Measurements from ENCODE around the gene STK4. TPM values are rescaled to one million over a fixed set of nuclear protein-coding genes. Genes with fewer than 3 reads are reported as not detected.

Gene STK4
- total and polyA plus RNA-seq, 2 of the 4 experiments (the other 2 are of a cell fraction), result 10.2 to 22.2 TPM

GRCh38 chr20:45097485-45098102 lies 131.3 kb downstream of the STK4 start:
- WGBS, 2 experiments (ENCODE audit: extremely low coverage in 2 of 2, insufficient read length in 1 of 2), result 35% methylated on average over 32 of the region's 56 CpGs; no CpG with 5 or more reads in 1 of the 2 experiments
- ATAC-seq (ENCODE audit: low read depth) (0 out of 2 replicates have a peak, but pooled peaks have one; percentile 8), DNase-seq (no peak)
- H2AFZ ChIP-seq (replicated peaks; ENCODE audit: low read length, poor library complexity), result peak overlapping the region; percentile 84
- no peak overlapping the region for H2AK9ac ChIP-seq (replicated peaks; ENCODE audit: low read depth, low read length, poor library complexity)
- no peak overlapping the region for H2BK5ac ChIP-seq (ENCODE audit: low read depth, low read length, poor library complexity, severe bottlenecking)
- H3K79me1 ChIP-seq (ENCODE audit: low read depth in 1 of 2, low read length in 2 of 2), result no peaks in the 10 kb centered on the region
- CTCF ChIA-PET, result interaction anchor here (0.8 to 4.3 kb wide), 3 partner anchors 48 to 86 kb away, joined by 3 to 18 read pairs (median 10); no protein-coding TSS in a partner anchor
- no peak overlapping the region for H4K91ac ChIP-seq (ENCODE audit: insufficient read depth, low read depth, low read length)
- TF ChIP-seq NFE2L2 (IDR thresholded peaks at IDR 0.05; ENCODE audit: low read depth, low read length) (no peak), CTCF (conservative IDR thresholded peaks at IDR 0.05; ENCODE audit: low read depth, low read length) (0 out of 2 replicates have a peak, but pooled peaks have one; percentile 25)
- H3K27me3 ChIP-seq (ENCODE audit: control insufficient read depth, insufficient read depth, low read length), result peaks cover 44% of the 10 kb centered on the region
- no peak overlapping the region for H3K23ac ChIP-seq (ENCODE audit: low read depth, low read length)
- H3K18ac ChIP-seq (ENCODE audit: low read depth, low read length), result no peak overlapping the region
- no TSS peak for BruUV-seq (replicated peaks)
- POLR2A ChIA-PET (ENCODE audit: unreplicated experiment), result no interaction called here
- H3K9ac ChIP-seq (ENCODE audit: low read depth, low read length), result no peak overlapping the region
- no peaks in the 10 kb centered on the region for H3K36me3 ChIP-seq (ENCODE audit: control insufficient read depth, insufficient read depth, low read length)
- no peak overlapping the region for H3K4ac ChIP-seq (ENCODE audit: low read depth, low read length)
- no peak overlapping the region for H2BK20ac ChIP-seq (ENCODE audit: low read depth, low read length)
- no peak overlapping the region for H3K27ac ChIP-seq (ENCODE audit: insufficient read depth, low read length)
- peak overlapping the region; percentile 34; the same call in 1 of the 2 replicates for H3K4me3 ChIP-seq (ENCODE audit: insufficient read depth, low read depth, low read length)
- H3K56ac ChIP-seq (ENCODE audit: extremely low read depth, insufficient read depth, low read length), result no peak overlapping the region
- no peak overlapping the region for H4K5ac ChIP-seq (ENCODE audit: low read depth, low read length)
- in situ Hi-C loops (cut with MboI; ENCODE audit: low sequenced_read_pairs), result no loop called here
- dilution Hi-C loops (cut with HindIII; ENCODE audit: low sequenced_read_pairs, unreplicated experiment), result no loop called here
- H3K4me2 ChIP-seq (ENCODE audit: low read depth, low read length), result no peak overlapping the region
- H3K14ac ChIP-seq (replicated peaks; ENCODE audit: low read depth, low read length), result no peak overlapping the region
- H3K4me1 ChIP-seq (ENCODE audit: control insufficient read depth, insufficient read depth, low read length), result peaks cover 4% of the 10 kb centered on the region; the same call in 1 of the 2 replicates
- no peaks in the 10 kb centered on the region for H4K20me1 ChIP-seq (ENCODE audit: insufficient read depth, low read length)
- no peak overlapping the region for H2BK120ac ChIP-seq (ENCODE audit: low read depth, low read length)
- no peak overlapping the region for H4K8ac ChIP-seq (ENCODE audit: low read depth in 2 of 2, low read length in 2 of 2)
- no peak overlapping the region for H2AK5ac ChIP-seq (ENCODE audit: low read depth, low read length)
- H2BK15ac ChIP-seq (ENCODE audit: low read depth, low read length), result no peak overlapping the region
- intact Hi-C loops (cut with micrococcal nuclease), result loop anchor here (2.0 to 10.0 kb wide), 3 partner anchors 193 to 677 kb away; partner anchors contain the start of gene KCNK15
- H3K9me3 ChIP-seq (ENCODE audit: control insufficient read depth, insufficient read depth, low read length), result peaks cover 6% of the 10 kb centered on the region; the same call in 1 of the 2 replicates
- H3K9me1 ChIP-seq (ENCODE audit: insufficient read depth, low read length), result no peaks in the 10 kb centered on the region; the same call in 1 of the 2 replicates
